Esophagus muscularis mucosa (tissue), 4 donors: Measurements from ENCODE around the gene PPP3CA.

Experiments
- CTCF ChIP-seq, 3 experiments: fragments of 200-600 bp in 2 of 3; fragments of 450-650 bp in 1 of 3; sonication (generic) in 2 of 3; IDR thresholded peaks; one replicate each; pipeline ENCODE4 v1.5.1; 2017 to 2019; ENCODE audit warnings: antibody characterized with exemption in 3 of 3, mild to moderate bottlenecking in 2 of 3, moderate library complexity in 1 of 3
- EP300 ChIP-seq: sonication (generic); formaldehyde crosslinking; IDR thresholded peaks from one replicate; pipeline ENCODE4 v1.6.1; 2017; ENCODE audit warnings: antibody characterized with exemption
- POLR2A ChIP-seq: fragments of 450-650 bp; IDR thresholded peaks from one replicate; pipeline ENCODE4 v1.6.1; 2017; ENCODE audit warnings: antibody characterized with exemption, moderate library complexity, mild to moderate bottlenecking, low read depth

DNA sequence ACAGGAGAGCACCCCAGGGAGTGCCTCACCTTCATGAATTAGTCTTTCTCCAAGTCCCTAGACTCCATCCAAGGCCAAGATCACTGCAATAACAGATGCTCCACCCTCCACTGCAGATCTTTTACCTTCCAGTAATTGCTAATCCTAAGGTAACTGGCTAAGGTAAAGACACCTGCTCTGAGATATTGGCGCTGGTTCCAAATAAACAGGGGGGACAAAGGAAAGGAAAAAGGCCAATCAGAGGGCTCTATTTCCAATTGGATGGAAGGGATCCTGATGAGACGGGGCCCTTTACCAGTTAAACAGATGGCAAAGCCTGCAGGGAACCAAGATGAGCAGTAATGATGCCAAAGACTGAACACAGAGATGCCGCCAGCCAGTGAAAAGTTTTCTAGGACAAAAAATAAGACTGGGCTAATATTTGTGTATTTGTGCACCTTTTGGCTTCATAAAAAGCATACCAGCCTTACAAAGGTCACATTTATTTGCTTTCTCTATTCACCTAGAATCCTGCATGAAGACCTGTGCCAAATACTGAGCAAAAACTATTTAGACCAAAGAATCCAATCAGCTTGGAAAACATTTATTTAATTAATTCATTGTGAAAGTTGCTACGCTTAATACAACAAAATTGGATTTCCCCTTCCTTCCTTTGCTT, 148.5 kb downstream of the PPP3CA start:
- TF ChIP-seq CTCF (IDR thresholded peaks at IDR 0.05): no peak
- no peak for TF ChIP-seq POLR2A
- TF ChIP-seq EP300: no peak
